GM19193 (cell line): ENCODE measurements around the gene SELENOP.

Source experiments
- POLR2A ChIP-seq: IDR thresholded peaks from 4 replicates; pipeline ENCODE4 v1.6.1; 2011; ENCODE audit not compliant: insufficient read depth, insufficient read length; ENCODE audit errors: extremely low read depth

The SELENOP gene, protein sequence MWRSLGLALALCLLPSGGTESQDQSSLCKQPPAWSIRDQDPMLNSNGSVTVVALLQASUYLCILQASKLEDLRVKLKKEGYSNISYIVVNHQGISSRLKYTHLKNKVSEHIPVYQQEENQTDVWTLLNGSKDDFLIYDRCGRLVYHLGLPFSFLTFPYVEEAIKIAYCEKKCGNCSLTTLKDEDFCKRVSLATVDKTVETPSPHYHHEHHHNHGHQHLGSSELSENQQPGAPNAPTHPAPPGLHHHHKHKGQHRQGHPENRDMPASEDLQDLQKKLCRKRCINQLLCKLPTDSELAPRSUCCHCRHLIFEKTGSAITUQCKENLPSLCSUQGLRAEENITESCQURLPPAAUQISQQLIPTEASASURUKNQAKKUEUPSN

DNA sequence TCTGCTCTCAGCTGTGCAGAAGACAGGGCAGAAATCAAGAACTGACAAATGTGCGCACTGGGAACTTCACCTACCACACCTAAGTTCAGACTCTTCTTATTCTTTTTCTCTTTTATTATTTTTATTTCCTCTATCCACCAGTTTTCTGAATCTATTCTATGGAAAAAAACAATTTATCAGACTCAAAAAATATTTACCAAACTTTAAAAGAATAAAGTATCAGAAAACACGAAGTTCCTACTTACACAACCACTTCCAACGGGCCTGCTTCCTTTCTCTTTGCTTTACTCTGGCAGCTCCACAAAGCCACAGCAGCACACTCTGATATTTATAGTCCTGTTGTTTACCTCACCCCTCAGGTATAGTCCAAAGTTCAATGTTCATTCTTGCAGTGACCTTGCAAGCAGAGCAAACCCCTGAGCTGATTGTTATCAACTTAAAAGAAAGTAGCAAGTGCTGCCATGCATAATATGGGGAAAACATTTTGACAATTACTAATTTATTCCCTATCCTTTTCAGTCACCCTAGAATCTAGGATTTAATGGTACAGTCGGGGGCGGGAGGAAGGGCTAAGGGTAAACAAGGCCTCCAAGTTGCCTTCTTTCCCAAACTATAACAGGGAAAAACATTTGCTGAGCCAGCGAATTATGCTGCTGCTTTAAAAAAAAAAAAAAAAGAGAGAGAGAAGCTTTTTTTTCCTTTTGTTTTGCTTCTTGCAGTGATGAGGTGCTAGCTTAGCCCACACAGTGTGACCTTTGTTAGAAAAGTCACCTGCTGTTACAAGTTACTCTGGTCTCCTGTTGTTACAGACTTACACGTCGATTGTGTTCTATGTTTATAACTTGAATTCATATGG, at the start of gene SELENOP:
SELENOP (minus strand) TSS at position 302 of the 856 bp plus-strand sequence. CDS start 3,539 bp downstream, outside the sequence.
- no peak for TF ChIP-seq POLR2A

DNA sequence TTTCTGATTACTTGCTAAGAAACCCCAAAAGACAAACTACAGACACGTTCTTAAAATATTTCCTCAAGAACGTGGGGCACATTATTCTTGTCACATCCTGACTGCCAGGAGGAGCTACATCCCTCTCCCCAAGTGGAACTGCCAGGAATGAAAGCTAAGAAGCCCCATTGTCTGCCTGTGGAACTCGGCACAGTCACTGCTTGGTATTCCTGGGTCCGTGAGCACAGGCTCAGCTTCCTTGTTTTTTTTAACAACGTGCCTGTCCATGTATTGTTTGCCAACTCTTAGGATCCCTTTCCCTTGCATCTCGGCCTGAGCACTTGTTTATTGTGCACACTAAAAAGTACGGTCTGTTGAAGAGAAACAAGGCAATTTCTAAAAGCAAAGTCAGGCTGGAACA, 47.0 kb upstream of the SELENOP start:
- no peak for TF ChIP-seq POLR2A

DNA sequence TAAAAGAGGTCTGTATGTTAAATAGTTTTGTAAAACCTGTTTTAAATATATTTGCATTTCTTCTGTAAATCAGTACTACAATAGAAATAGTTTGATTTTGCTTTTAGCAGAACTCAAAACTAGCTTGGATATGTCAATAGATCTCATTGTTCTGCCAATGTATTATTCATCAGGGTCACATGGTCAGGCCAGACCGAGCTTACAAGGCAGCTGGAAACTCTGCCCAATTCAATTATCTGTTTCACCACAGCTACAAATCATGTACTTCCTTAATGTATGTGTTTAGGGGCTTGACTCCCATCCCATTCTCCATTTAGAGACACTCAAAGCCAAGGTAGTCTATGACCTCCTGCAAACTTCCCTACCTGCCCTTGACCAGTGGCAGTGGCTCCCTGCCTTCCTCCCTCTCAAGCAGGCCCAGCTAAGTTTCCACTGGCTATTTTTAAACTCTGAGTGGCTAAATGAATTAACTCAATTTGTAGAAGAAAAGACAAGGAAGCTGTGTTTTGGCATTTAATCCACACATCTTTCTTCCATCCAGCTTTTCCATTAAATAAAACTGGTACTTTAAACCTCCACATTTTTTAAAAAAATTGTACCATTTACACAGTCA, 46.4 kb upstream of the SELENOP start:
- TF ChIP-seq POLR2A = no peak

DNA sequence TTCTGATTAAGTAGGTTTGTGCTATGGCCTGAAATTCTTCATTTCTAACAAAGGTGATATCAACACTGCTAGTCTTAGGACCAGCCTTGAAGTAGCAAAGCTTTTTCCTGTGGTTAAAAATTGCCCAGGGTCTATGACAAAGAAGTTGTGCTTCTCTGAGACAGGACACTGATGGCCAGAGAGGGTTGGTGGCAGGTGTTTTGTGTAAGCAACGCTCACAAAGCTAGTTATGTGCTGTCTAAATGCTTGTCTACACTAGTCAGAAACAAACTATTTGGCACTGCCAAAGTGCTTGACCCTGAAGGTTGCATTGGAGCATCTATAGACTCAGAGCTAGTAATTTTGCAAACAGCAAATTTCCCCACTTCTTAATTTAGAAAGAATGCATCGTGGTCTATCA, 44.1 kb upstream of the SELENOP start:
- TF ChIP-seq POLR2A = no peak

DNA sequence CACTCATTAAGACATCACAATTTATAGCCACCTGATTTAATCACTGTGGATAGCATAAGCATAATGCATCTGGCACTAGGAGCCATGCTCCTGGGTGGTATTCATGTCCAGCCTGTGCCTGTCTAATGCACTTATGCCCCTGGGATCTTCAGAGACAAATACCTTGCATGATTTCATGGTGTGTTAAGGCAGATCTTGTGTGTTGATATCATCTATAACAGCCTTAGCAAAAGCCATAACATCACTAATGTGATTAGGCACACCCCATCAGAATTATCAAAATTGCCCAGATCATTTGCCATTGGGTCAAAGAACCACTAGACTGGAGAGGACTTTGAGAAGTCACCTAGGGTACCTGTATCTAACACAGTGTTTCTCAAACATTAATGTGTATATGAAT, 43.7 kb upstream of the SELENOP start:
- TF ChIP-seq POLR2A = no peak

DNA sequence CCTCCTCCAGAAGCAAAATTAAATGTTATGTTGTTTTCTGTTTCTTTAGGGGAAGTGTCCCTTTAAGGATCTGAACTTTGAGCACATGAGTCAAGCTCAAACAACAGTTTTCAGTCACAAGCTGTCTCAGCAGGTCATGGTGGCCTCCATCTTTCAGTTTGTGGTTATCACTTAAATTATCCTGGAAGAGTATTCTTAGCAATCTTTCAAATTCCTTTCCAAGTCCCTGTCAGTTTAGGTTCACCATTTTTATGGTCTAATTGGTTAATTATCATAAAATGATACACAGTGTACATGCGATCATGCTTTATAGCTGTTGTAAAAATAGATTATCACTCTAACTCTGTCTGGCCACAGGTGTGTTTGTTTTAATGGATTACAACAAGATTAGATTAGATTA, 43.1 kb upstream of the SELENOP start:
- TF ChIP-seq POLR2A = no peak

DNA sequence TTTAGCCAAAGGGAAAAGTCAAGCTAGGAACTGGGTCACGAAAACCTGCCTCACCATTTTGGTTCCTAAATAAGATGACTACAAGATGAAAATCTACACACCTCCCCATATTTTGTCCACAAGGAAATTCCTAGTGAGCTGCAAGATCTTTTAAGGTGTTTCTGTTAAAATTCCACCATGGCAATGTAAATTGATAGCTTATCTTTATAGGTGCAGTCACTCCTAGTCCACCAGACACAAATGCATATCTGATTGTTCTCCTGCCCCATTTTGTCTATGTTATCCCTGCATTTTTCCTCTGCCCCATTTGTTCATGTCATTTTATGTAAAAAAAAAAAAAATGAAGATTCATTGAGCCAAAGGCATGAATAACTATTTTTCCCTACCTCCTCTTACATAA, 41.1 kb upstream of the SELENOP start:
- no peak for TF ChIP-seq POLR2A

DNA sequence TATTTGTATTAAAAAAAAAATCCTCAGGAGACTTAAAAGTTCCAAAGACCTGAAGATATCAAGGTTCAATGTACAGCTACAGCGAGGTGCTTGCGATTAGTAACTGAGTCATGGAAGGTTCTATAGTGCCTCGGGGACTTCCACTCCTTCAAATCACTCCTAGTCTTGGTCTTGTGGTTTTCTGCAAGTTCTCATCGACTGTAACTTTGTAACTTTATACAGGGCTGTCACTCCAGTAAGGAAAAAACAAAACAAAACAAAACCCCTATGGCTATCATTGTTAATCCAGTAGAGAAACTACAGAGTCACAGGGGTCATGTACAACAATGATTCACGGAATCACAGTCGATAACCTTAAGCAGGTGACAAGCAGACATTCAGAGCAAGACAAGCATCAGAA, 39.8 kb upstream of the SELENOP start:
- TF ChIP-seq POLR2A = no peak

DNA sequence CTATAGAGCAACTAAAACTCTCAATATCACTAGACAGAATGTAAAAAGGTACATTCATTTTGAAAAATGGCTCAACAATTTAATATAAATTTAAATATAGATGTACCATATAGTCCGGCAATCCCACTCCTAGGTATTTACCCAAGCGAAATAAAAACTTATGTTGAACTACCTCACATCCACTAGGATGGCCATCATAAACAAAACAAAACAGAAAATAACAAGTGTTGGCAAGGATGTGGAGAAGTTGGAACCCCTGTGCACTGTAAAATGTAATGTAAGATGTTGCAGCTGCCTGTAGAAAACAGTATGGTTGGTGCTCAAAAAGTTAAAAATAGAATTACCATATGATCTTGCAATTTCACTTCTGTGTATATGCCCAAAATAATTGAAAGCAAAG, 36.9 kb upstream of the SELENOP start:
- TF ChIP-seq POLR2A = no peak

DNA sequence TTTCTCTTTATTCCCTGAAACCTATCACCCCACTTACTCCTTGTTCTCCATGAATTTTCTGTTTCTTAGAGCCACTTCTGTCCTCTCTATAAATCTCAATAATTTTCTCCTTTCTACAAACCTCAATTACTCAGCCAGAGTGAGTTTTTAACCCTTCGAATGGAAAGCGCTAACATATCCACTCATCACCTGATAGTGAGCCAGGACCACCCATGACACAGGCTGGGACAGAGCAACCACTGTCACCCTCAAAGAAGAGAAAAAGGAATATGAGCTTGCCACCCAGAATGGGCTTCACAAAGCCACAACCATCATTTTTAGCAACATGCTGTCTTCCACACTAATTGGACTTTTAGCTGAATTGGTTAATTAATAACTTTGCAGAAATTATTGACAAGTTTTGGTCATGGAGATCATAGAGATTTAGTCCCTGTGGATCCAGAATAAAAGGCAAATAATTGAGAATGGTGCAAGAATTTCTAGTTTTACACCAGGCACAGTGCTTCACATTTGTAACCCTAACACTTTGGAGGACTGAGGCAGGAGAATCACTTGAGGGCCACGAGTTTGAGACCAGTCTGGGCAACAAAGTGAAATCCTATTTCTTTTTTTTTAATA, 32.1 kb upstream of the SELENOP start:
- no peak for TF ChIP-seq POLR2A

DNA sequence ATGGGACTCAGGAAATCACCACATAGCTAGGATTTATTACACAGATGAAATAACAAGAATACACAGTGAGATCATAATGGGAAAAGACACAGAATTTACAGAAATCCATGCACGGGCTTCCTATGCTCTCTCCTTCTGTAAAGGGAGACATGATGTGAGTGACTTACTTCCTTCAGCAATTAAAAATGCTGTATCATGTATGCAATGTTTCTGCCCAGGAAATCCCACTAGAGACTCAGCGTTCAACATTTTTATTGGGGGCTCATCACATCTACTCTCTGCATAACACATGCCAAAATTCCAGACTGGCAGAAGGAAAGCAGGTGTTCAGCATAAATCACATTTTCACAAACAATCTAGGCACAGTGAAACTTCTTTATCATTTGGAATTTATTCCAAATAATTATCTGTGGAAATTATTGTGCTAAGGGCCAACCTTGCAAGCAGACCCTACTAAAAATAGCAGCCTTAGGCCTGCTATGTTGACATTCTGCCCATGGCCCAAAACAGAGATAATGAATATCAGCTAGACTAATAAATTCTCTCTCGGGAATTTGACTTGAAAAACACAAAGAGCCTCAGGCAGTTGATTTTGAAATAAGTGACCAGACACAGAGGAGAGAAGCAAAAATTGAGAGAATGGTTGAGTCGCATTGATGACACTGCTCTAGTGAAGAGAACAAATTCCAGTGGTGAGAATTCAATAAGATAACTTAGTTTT, 31.4 kb upstream of the SELENOP start:
- no peak for TF ChIP-seq POLR2A

DNA sequence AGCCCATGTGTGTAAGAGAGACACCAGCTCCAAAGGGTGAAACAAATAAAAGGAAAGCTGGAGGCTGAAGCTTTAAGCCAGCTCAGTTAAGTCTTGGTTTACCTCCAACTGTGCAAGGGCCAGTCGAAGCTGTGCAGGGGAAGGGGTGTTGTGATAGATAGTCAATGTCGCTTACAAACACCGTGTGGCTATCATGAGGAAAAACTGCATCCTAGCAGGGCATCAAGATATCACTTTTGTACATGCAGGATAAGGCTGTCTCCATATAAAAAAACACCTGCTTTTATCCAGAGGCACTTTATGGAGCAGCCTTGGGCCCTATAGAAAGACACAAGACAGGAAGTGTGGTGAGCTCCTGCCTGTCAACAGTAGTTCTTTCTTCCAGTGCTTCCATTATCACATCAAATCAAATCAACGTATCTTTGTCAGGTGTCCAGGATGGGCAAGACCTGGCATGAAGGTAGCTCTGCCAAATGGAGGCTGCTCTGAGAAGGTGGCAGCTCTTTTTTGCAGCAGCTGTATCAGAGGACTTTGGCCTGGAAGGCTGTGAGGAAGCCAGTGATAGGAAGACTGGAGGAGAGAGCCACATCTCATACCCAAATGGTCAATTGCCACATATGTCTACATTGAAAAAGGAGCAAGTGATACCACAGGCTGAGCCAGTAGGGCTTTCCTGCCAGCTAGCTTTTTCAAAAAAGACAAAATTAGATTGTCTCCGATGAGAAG, 29.3 kb upstream of the SELENOP start:
- no peak for TF ChIP-seq POLR2A

DNA sequence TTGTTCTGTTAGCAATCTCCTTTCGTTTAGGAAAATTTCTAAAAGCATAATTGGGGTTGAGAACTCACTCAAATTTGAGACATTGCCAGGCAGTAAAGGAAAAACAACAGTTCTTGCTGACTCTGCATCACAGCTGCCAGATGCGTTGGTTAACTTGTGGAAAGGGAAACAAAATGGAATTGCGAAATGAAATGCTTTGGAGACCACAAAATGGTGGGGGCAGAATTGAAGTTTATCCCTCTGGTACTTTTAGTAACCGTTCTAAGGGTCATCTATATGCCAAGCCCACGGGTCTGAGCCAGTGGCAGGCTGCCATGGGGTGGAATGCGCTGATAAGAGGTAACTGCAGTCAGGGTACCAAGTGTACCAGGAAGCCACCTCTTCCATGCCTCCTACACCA, 28.6 kb upstream of the SELENOP start:
- no peak for TF ChIP-seq POLR2A

DNA sequence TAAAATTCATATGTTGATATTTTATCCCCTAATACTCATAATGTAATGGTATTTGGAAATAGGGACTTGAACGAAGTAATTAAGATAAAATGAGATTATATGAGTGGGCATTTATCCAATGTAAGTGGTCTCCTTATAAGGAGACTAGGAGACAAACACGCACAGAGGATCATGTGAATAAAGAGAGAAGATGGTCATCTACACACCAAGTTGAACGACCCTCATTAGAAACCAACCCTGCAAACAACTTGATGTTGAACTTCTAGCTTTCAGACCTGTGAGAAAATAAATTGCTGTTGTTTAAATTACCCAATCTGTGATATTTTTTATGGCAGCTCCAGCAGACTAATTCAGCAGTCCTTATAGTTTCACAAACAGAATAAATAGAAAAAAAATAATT, 27.5 kb upstream of the SELENOP start:
- TF ChIP-seq POLR2A = no peak
